Measurements from ENCODE around the gene ATXN7L2.

ATXN7L2 gene

GRCh38 chr1:109499081-109499480 is 15.4 kb downstream of the ATXN7L2 start:
- no peak for DNase-seq

- DNase-seq = peak; percentile 82
Observed at GRCh38 chr1:109499661-109500536, 16.2 kb downstream of the ATXN7L2 start.

- no peak for DNase-seq
Observed at GRCh38 chr1:109500941-109501381, 17.3 kb downstream of the ATXN7L2 start.

GRCh38 chr1:109501644-109502363 is 18.1 kb downstream of the ATXN7L2 start:
- DNase-seq = no peak

GRCh38 chr1:109502364-109502851 is 18.7 kb downstream of the ATXN7L2 start:
- DNase-seq = no peak

- no peak for DNase-seq
Observed at GRCh38 chr1:109503935-109504334, 20.2 kb downstream of the ATXN7L2 start.

- no peak for DNase-seq
Observed at GRCh38 chr1:109504974-109505373, 21.3 kb downstream of the ATXN7L2 start.

- no peak for DNase-seq
Observed at GRCh38 chr1:109508001-109508872, 24.5 kb downstream of the ATXN7L2 start.

GRCh38 chr1:109508873-109509175 is 25.1 kb downstream of the ATXN7L2 start:
- no peak for DNase-seq

- peak; percentile 72 for DNase-seq
Observed at GRCh38 chr1:109509176-109510134, 25.8 kb downstream of the ATXN7L2 start, which contains the start of gene AMIGO1. Gene AMIGO1, minus strand, starts transcription at chr1:109509727. Its CDS starts 815 bp downstream, at chr1:109508912.

GRCh38 chr1:109513110-109513710 is 29.5 kb downstream of the ATXN7L2 start:
- no peak for DNase-seq

- DNase-seq = no peak
Observed at GRCh38 chr1:109514846-109515245, 31.1 kb downstream of the ATXN7L2 start.

GRCh38 chr1:109516872-109517271 is 33.2 kb downstream of the ATXN7L2 start:
- no peak for DNase-seq

- DNase-seq = no peak
Observed at GRCh38 chr1:109517337-109517736, 33.6 kb downstream of the ATXN7L2 start.

- DNase-seq = no peak
Observed at GRCh38 chr1:109521002-109521951, 37.6 kb downstream of the ATXN7L2 start.

GRCh38 chr1:109522026-109522425 is 38.3 kb downstream of the ATXN7L2 start:
- no peak for DNase-seq

GRCh38 chr1:109523706-109524105 is 40.0 kb downstream of the ATXN7L2 start:
- no peak for DNase-seq

GRCh38 chr1:109527098-109527811 is 43.5 kb downstream of the ATXN7L2 start:
- no peak for DNase-seq
